OCI-LY7 (cell line): Measurements from ENCODE around the gene PCNX2.

Experiments
- EZH2phosphoT487 ChIP-seq: fragments of 200-600 bp; sonication (generic); IDR thresholded peaks from 2 replicates; pipeline ENCODE4 v1.6.1; 2018; ENCODE audit warnings: low read depth, borderline replicate concordance, mild to moderate bottlenecking, mixed run types, antibody characterized with exemption, low read length, moderate library complexity, mixed read lengths
- TF ChIP-seq, protein P1 (sequence below): fragments of 200-600 bp; sonication (generic); conservative IDR thresholded peaks from 2 replicates; pipeline ENCODE4 v1.5.1; 2014; ENCODE audit warnings: mild to moderate bottlenecking, antibody characterized with exemption, low read length, moderate library complexity, mixed read lengths

GRCh38 chr1:233193741-233194140, 101.8 kb downstream of the PCNX2 start:
- TF ChIP-seq, protein P1, sequence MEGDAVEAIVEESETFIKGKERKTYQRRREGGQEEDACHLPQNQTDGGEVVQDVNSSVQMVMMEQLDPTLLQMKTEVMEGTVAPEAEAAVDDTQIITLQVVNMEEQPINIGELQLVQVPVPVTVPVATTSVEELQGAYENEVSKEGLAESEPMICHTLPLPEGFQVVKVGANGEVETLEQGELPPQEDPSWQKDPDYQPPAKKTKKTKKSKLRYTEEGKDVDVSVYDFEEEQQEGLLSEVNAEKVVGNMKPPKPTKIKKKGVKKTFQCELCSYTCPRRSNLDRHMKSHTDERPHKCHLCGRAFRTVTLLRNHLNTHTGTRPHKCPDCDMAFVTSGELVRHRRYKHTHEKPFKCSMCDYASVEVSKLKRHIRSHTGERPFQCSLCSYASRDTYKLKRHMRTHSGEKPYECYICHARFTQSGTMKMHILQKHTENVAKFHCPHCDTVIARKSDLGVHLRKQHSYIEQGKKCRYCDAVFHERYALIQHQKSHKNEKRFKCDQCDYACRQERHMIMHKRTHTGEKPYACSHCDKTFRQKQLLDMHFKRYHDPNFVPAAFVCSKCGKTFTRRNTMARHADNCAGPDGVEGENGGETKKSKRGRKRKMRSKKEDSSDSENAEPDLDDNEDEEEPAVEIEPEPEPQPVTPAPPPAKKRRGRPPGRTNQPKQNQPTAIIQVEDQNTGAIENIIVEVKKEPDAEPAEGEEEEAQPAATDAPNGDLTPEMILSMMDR: no peak
- TF ChIP-seq EZH2phosphoT487: no peak
